Stomach (tissue), 4 donors: ENCODE measurements around the gene SYT7.

Source experiments
- EP300 ChIP-seq: sonication (generic); formaldehyde crosslinking; IDR thresholded peaks from one replicate; pipeline ENCODE4 v1.6.1; 2017; ENCODE audit warnings: antibody characterized with exemption
- POLR2A ChIP-seq, 4 donors: fragments of 450-650 bp; IDR thresholded peaks; one replicate each; pipeline ENCODE4 v1.6.1; 2016; ENCODE audit warnings: antibody characterized with exemption in 4 of 4, control low read depth in 2 of 4, mild to moderate bottlenecking in 1 of 4, moderate library complexity in 1 of 4
- POLR2AphosphoS5 ChIP-seq, 3 donors: sonication (generic); formaldehyde crosslinking; IDR thresholded peaks; one replicate each; pipeline ENCODE4 v1.6.1; 2016; ENCODE audit warnings: antibody characterized with exemption in 3 of 3
- TF ChIP-seq, protein P1 (sequence below), 7 experiments: fragments of 450-650 bp in 4 of 7; fragments of 200-600 bp in 3 of 7; sonication (generic) in 3 of 7; IDR thresholded peaks; one replicate each; pipeline ENCODE4 v1.5.1; 2016 to 2019; ENCODE audit warnings: antibody characterized with exemption in 7 of 7, control low read depth in 2 of 7, mild to moderate bottlenecking in 1 of 7

GRCh38 chr11:61628662-61628970 lies 47.7 kb upstream of the SYT7 start:
- TF ChIP-seq, protein P1, sequence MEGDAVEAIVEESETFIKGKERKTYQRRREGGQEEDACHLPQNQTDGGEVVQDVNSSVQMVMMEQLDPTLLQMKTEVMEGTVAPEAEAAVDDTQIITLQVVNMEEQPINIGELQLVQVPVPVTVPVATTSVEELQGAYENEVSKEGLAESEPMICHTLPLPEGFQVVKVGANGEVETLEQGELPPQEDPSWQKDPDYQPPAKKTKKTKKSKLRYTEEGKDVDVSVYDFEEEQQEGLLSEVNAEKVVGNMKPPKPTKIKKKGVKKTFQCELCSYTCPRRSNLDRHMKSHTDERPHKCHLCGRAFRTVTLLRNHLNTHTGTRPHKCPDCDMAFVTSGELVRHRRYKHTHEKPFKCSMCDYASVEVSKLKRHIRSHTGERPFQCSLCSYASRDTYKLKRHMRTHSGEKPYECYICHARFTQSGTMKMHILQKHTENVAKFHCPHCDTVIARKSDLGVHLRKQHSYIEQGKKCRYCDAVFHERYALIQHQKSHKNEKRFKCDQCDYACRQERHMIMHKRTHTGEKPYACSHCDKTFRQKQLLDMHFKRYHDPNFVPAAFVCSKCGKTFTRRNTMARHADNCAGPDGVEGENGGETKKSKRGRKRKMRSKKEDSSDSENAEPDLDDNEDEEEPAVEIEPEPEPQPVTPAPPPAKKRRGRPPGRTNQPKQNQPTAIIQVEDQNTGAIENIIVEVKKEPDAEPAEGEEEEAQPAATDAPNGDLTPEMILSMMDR (IDR thresholded peaks at IDR 0.05): no peak
- no peak for TF ChIP-seq POLR2A (IDR thresholded peaks at IDR 0.05)
- TF ChIP-seq POLR2AphosphoS5 (IDR thresholded peaks at IDR 0.05): no peak
- no peak for TF ChIP-seq EP300
